MV-4-11 (cell line): Measurements from ENCODE around the gene PPM1J.
A peak's percentile ranks its signal among the peaks of the same experiment; 100 is the strongest.
"Not testable (repeated sequence)": the region's sequence is repeated elsewhere in the genome, so short reads cannot be mapped to it uniquely, and the experiment has no call there.

Source experiments
- DNase-seq: peaks from one replicate; lab custom pipeline; 2025; lab: John Stamatoyannopoulos, UW

The PPM1J gene

GRCh38 chr1:112721294-112721693 lies 6.2 kb upstream of the PPM1J start:
- not testable (repeated sequence) for DNase-seq

GRCh38 chr1:112720800-112721199 lies 5.7 kb upstream of the PPM1J start:
- DNase-seq = peak; percentile 19

- no peak for DNase-seq
Observed at GRCh38 chr1:112719706-112720105, 4.6 kb upstream of the PPM1J start.

GRCh38 chr1:112718691-112719418 lies 3.7 kb upstream of the PPM1J start:
- peak; percentile 44 for DNase-seq

- DNase-seq = no peak
Observed at GRCh38 chr1:112717263-112717873, 2.2 kb upstream of the PPM1J start.

- DNase-seq = peak; percentile 75
Observed at GRCh38 chr1:112716133-112716720, 1.1 kb upstream of the PPM1J start.

GRCh38 chr1:112714313-112715263 lies 544 bp downstream of the PPM1J start:
- DNase-seq = no peak

- peak; percentile 91 for DNase-seq
Observed at GRCh38 chr1:112713466-112714312, 1.4 kb downstream of the PPM1J start.

GRCh38 chr1:112712701-112713128 lies 2.4 kb downstream of the PPM1J start:
- no peak for DNase-seq

- no peak for DNase-seq
Observed at GRCh38 chr1:112712191-112712590, 2.9 kb downstream of the PPM1J start.

GRCh38 chr1:112711670-112712069 lies 3.5 kb downstream of the PPM1J start:
- DNase-seq = no peak

- DNase-seq = no peak
Observed at GRCh38 chr1:112711041-112711440, 4.1 kb downstream of the PPM1J start.

GRCh38 chr1:112710586-112710985 lies 4.5 kb downstream of the PPM1J start:
- no peak for DNase-seq

GRCh38 chr1:112710159-112710558 lies 5.0 kb downstream of the PPM1J start:
- DNase-seq = no peak

- DNase-seq = no peak
Observed at GRCh38 chr1:112708489-112708888, 6.6 kb downstream of the PPM1J start.

- no peak for DNase-seq
Observed at GRCh38 chr1:112708002-112708448, 7.1 kb downstream of the PPM1J start.

GRCh38 chr1:112707221-112708001 lies 7.7 kb downstream of the PPM1J start:
- DNase-seq = peak; percentile 40

- no peak for DNase-seq
Observed at GRCh38 chr1:112706505-112707220, 8.5 kb downstream of the PPM1J start, which contains the start of gene RHOC. Gene RHOC (minus strand): TSS chr1:112707127. CDS start chr1:112703799, 3,328 bp downstream.

GRCh38 chr1:112704934-112705627 lies 10.1 kb downstream of the PPM1J start:
- peak; percentile 82 for DNase-seq
